Caco-2 (cell line): ENCODE data around the gene EPHB3. TPM values are rescaled to one million over a fixed set of nuclear protein-coding genes. Genes with fewer than 3 reads are reported as not detected.

Source experiments
- BruUV-seq: library from RNA; stranded (reverse); fragments of 400-500 nt; replicated peaks from 2 replicates; lab custom pipeline; 2021; lab: Mats Ljungman, UMichigan
- CTCF ChIA-PET: fragments of 300-600 bp; sonication (Branson Sonifier 250); formaldehyde crosslinking; loops from one replicate; lab custom pipeline; 2022; ENCODE audit warnings: antibody characterized with exemption; lab: Charles Lee
- POLR2A ChIA-PET: fragments of 300-600 bp; sonication (Branson Sonifier 250); formaldehyde crosslinking; loops from one replicate; lab custom pipeline; 2022; ENCODE audit warnings: antibody characterized with exemption; lab: Charles Lee
- DNase-seq, 2 experiments: peaks; one replicate each; pipeline versions ENCODE4 v3.0.0 to v3.0.0-alpha.2; 2020 to 2022
- H3K27me3 ChIP-seq: replicated peaks from 2 replicates; pipeline ENCODE4 v1.6.0; 2011; ENCODE audit warnings: low read length; ENCODE audit not compliant: control insufficient read depth, insufficient read depth
- H3K36me3 ChIP-seq: 2 replicates; pipeline ENCODE4 v1.5.1; 2011; ENCODE audit warnings: low read length; ENCODE audit not compliant: control insufficient read depth, insufficient read depth
- H3K4me1 ChIP-seq: fragments of 250-450 bp; sonication (Bioruptor Pico); 2 replicates; pipeline ENCODE4 v1.5.1; 2020; ENCODE audit warnings: mild to moderate bottlenecking
- H3K4me3 ChIP-seq: 2 replicates; pipeline ENCODE4 v1.5.1; 2011; ENCODE audit warnings: low read depth, mild to moderate bottlenecking, control low read depth, low read length
- H3K9me3 ChIP-seq: fragments of 250-450 bp; sonication (Bioruptor Pico); 2 replicates; pipeline ENCODE4 v1.5.1; 2020; ENCODE audit warnings: mild to moderate bottlenecking, moderate library complexity
- H3K27ac Mint-ChIP-seq: one replicate; pipeline ENCODE4 v1.8.0; 2022; ENCODE audit warnings: mixed read lengths; ENCODE audit not compliant: unreplicated experiment
- H3K27me3 Mint-ChIP-seq: one replicate; pipeline ENCODE4 v1.8.0; 2022; ENCODE audit warnings: mixed read lengths; ENCODE audit not compliant: insufficient read depth, unreplicated experiment
- H3K36me3 Mint-ChIP-seq: one replicate; pipeline ENCODE4 v1.8.0; 2022; ENCODE audit warnings: mild to moderate bottlenecking, mixed read lengths; ENCODE audit not compliant: insufficient read depth, unreplicated experiment
- H3K4me1 Mint-ChIP-seq: one replicate; pipeline ENCODE4 v1.8.0; 2022; ENCODE audit warnings: low read depth, mixed read lengths; ENCODE audit not compliant: unreplicated experiment
- H3K4me3 Mint-ChIP-seq: one replicate; pipeline ENCODE4 v1.8.0; 2022; ENCODE audit warnings: mild to moderate bottlenecking, moderate library complexity, mixed read lengths; ENCODE audit not compliant: unreplicated experiment
- H3K9me3 Mint-ChIP-seq: one replicate; pipeline ENCODE4 v1.8.0; 2022; ENCODE audit warnings: mixed read lengths; ENCODE audit not compliant: unreplicated experiment
- CTCF ChIP-seq, 2 experiments: fragments of 200-600 bp in 1 of 2; IDR thresholded peaks; 1 replicate in 1 of 2; 2 replicates in 1 of 2; pipeline versions ENCODE4 v1.5.1 to v1.8.0; 2011 to 2022; ENCODE audit warnings: antibody characterized with exemption in 1 of 2, control low read depth in 1 of 2, inconsistent platforms in 1 of 2, low read depth in 1 of 2, low read length in 1 of 2, mild to moderate bottlenecking in 1 of 2, moderate library complexity in 1 of 2; ENCODE audit not compliant: insufficient read depth in 1 of 2, severe bottlenecking in 1 of 2, unreplicated experiment in 1 of 2
- intact Hi-C: fragments of 100-400 bp; cut with micrococcal nuclease; formaldehyde crosslinking; loops from one replicate; pipeline ENCODE4 v1.10.0; 2022; ENCODE audit not compliant: unreplicated experiment
- total RNA-seq: library from RNA; stranded (reverse); gene quantifications from 2 replicates; pipeline ENCODE4 v1.2.3, GENCODE V29; 2022

Gene EPHB3
- total RNA-seq, 1 experiment from 2014 or later: 5.6 TPM

- H3K36me3 Mint-ChIP-seq: peaks cover 10% of the 10 kb centered on the region
- DNase-seq: peak; percentile 69 to 73
- TF ChIP-seq CTCF (IDR thresholded peaks at IDR 0.05; ENCODE audit: insufficient read depth in 1 of 2, low read depth in 1 of 2, low read length in 1 of 2, severe bottlenecking in 1 of 2, unreplicated experiment in 1 of 2): no peak
- H3K4me1 Mint-ChIP-seq: peaks cover 20% of the 10 kb centered on the region
- no peaks in the 10 kb centered on the region for H3K9me3 ChIP-seq
- H3K27me3 ChIP-seq: no peaks in the 10 kb centered on the region
- peak overlapping the region; percentile 53 for H3K27ac Mint-ChIP-seq
- no TSS peak for BruUV-seq
- H3K36me3 ChIP-seq: no peaks in the 10 kb centered on the region
- peaks cover 31% of the 10 kb centered on the region for H3K4me1 ChIP-seq
- no peaks in the 10 kb centered on the region for H3K9me3 Mint-ChIP-seq
- intact Hi-C loops: no loop called here
- ChIA-PET CTCF (interaction anchor here (0.6 kb wide), 1 partner anchor 209 kb away, joined by 3 read pairs; no protein-coding TSS in a partner anchor), POLR2A (interaction anchor here (1.0 kb wide), 1 partner anchor 146 kb away, joined by 6 read pairs; the partner anchor contains the start of gene MAGEF1)
- H3K27me3 Mint-ChIP-seq: no peaks in the 10 kb centered on the region
- no peak overlapping the region for H3K4me3 Mint-ChIP-seq
- H3K4me3 ChIP-seq: no peak overlapping the region
These were observed 4.0 kb downstream of the EPHB3 start for GRCh38 chr3:184565421-184566211.

DNA sequence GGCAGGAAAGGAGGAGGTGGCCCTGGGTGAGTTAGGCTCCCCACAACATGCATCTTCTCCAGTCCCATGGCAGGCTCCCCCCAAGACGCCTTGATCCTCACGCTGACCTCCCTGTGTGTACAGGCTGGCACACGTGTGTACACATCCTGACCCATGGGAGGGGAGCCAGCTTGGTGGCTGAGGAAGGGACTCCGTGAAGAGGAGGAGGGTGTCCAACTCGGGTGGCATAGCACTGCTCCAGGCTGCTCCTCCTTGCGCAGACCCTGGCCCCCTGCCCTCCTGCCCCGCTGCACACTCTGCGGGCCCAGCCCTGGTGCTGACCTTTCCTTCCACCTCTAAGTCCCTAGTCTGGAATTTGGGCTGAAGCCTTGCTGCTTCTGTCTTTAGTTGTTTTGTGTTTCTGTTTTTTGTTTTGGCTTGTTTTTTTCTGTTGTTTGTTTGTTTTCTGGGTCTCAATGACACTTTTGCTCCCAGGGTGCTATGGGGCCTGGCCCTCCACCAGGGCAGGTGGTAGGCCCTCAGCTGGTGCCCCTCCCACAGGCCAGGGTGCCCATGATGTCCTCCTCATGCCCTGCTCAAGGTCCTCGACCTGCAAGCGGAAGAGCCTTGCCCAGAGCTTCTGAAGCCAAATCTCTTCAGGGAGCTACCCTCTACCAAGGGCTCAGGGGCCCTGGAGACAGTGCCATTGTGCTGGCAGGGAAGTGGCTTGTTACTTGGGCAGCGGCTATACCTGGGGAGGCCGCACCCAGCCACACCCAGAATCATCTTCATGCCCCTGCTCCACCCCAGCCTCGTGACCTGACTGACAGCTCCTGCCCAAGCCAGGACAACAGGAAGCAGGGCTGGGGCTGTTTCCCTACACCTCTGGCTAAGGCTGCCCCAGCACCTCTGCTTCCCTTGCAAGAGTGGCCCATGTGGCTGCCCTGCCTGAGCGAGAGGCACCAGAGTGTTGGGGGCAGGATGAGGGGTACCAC, 5.1 kb downstream of the EPHB3 start:
- H3K4me3 Mint-ChIP-seq: no peak overlapping the region
- H3K27ac Mint-ChIP-seq: no peak overlapping the region
- no peak for TF ChIP-seq CTCF (IDR thresholded peaks at IDR 0.05; ENCODE audit: insufficient read depth in 1 of 2, low read depth in 1 of 2, low read length in 1 of 2, severe bottlenecking in 1 of 2, unreplicated experiment in 1 of 2)
- no peaks in the 10 kb centered on the region for H3K9me3 Mint-ChIP-seq
- H3K36me3 ChIP-seq: no peaks in the 10 kb centered on the region
- peaks cover 6% of the 10 kb centered on the region for H3K36me3 Mint-ChIP-seq
- DNase-seq: no peak
- ChIA-PET POLR2A (no interaction called here), CTCF (interaction anchor here (0.6 kb wide), 1 partner anchor 208 kb away, joined by 3 read pairs; no protein-coding TSS in a partner anchor)
- no peaks in the 10 kb centered on the region for H3K27me3 ChIP-seq
- no peaks in the 10 kb centered on the region for H3K9me3 ChIP-seq
- H3K4me1 Mint-ChIP-seq: peaks cover 14% of the 10 kb centered on the region
- no peaks in the 10 kb centered on the region for H3K27me3 Mint-ChIP-seq
- peaks cover 28% of the 10 kb centered on the region for H3K4me1 ChIP-seq
- intact Hi-C loops: no loop called here
- H3K4me3 ChIP-seq: no peak overlapping the region
- BruUV-seq: no TSS peak
